PFSK-1 (cell line): Measurements from ENCODE around the gene SMPDL3B.

Experiments
- FOXP2 ChIP-seq: optimal IDR thresholded peaks from 2 replicates; pipeline ENCODE3; 2011; ENCODE audit warnings: borderline replicate concordance, control low read depth, inconsistent platforms; ENCODE audit not compliant: insufficient read depth; ENCODE audit errors: extremely low read length, extremely low read depth
- POLR2AphosphoS5 ChIP-seq: IDR thresholded peaks from 2 replicates; pipeline ENCODE4 v1.6.1; 2012; ENCODE audit warnings: low read depth, mild to moderate bottlenecking, control low read depth, low read length, moderate library complexity
- REST ChIP-seq, 2 experiments: IDR thresholded peaks; 2 replicates each; pipeline versions ENCODE4 v1.6.1 to v1.8.0; 2011 to 2012; ENCODE audit warnings: low read depth in 2 of 2, low read length in 2 of 2, control low read depth in 1 of 2, inconsistent platforms in 1 of 2, mild to moderate bottlenecking in 1 of 2, moderate library complexity in 1 of 2; ENCODE audit not compliant: insufficient read depth in 1 of 2
- SIN3A ChIP-seq: IDR thresholded peaks from 2 replicates; pipeline ENCODE4 v1.6.1; 2012; ENCODE audit warnings: mild to moderate bottlenecking, low read length, moderate library complexity, borderline replicate concordance; ENCODE audit not compliant: insufficient read depth
- TAF1 ChIP-seq: IDR thresholded peaks from 2 replicates; pipeline ENCODE4 v1.6.1; 2012; ENCODE audit warnings: low read length, control low read depth, borderline replicate concordance; ENCODE audit not compliant: insufficient read depth

The SMPDL3B gene

GRCh38 chr1:27906759-27907158 is 28.0 kb upstream of the SMPDL3B start:
- TF ChIP-seq FOXP2 (no peak), TAF1 (no peak), SIN3A (no peak), POLR2AphosphoS5 (no peak), REST (IDR thresholded peaks at IDR 0.05; ENCODE audit: insufficient read depth in 1 of 2, low read depth in 2 of 2, low read length in 2 of 2) (no peak)

- TF ChIP-seq TAF1 (no peak), FOXP2 (no peak), POLR2AphosphoS5 (no peak), SIN3A (no peak), REST (IDR thresholded peaks at IDR 0.05; ENCODE audit: insufficient read depth in 1 of 2, low read depth in 2 of 2, low read length in 2 of 2) (no peak)
These were observed 22.4 kb upstream of the SMPDL3B start for GRCh38 chr1:27912429-27912828.

- TF ChIP-seq POLR2AphosphoS5 (no peak), FOXP2 (no peak), REST (IDR thresholded peaks at IDR 0.05; ENCODE audit: insufficient read depth in 1 of 2, low read depth in 2 of 2, low read length in 2 of 2) (no peak), TAF1 (no peak), SIN3A (no peak)
These were observed 19.7 kb upstream of the SMPDL3B start for GRCh38 chr1:27915082-27915575.

GRCh38 chr1:27922272-27922671 is 12.5 kb upstream of the SMPDL3B start:
- no peak for TF ChIP-seq FOXP2
- no peak for TF ChIP-seq POLR2AphosphoS5
- TF ChIP-seq REST (IDR thresholded peaks at IDR 0.05; ENCODE audit: insufficient read depth in 1 of 2, low read depth in 2 of 2, low read length in 2 of 2): no peak
- TF ChIP-seq SIN3A: no peak
- TF ChIP-seq TAF1: no peak
